ENCODE data around the gene TC2N.

TC2N gene

DNA sequence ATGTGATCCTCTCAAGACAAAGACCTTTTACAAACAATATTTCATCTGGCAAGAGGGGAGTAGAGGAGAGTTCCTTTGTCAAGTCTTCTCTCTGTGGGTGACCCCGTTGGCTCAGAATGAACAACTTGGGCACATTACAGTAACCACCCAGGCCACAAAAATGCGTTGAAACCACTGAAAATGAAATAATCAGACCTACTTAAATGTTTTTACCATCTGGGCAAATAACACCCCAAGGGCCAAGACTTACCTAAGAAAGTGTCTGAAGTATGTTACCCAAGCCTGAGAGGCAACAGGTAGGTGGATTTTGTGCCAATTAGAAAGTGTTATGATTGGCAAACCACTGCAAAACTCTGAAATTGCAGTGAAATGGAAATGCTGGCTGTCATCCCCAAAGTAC, 1.3 kb downstream of the TC2N start:
- H3K4me1 ChIP-seq (ENCODE audit: control insufficient read depth, insufficient read depth, low read length): no peaks in the 10 kb centered on the region
- H3K9me3 ChIP-seq (ENCODE audit: control insufficient read depth, insufficient read depth, low read length): no peaks in the 10 kb centered on the region
- no peaks in the 10 kb centered on the region for H3K27me3 ChIP-seq (ENCODE audit: control insufficient read depth, insufficient read depth, low read length)
- no peak overlapping the region for H3K9ac ChIP-seq (ENCODE audit: low read depth, low read length)
- H3K36me3 ChIP-seq (ENCODE audit: control insufficient read depth, insufficient read depth, low read length): no peaks in the 10 kb centered on the region
- no peak overlapping the region for H3K4me3 ChIP-seq (ENCODE audit: low read depth, low read length)
- no peak overlapping the region for H3K27ac ChIP-seq (ENCODE audit: low read depth, low read length)

DNA sequence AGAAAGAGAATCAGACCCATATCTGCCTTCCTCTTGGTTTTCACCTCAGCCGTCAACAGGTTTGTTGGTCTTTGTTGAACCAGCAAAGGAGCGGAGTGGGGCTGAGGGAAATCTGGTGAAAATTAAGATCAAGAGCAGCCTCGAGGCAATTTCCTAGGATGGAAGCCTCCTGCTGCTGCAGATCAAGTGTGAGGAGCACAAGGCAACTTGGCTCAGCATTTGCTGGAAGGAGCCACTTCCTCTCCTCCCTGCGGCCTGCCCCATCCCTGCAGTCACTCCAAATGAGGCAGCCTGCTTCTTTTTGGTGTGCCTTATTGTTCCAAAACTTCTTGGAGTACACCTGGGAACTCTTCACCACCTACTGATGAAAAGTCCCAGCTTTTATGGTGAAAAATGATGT, 4.9 kb downstream of the TC2N start:
- Histone ChIP-seq H3K9me3 (ENCODE audit: control insufficient read depth, insufficient read depth, low read length) (no peaks in the 10 kb centered on the region), H3K4me1 (ENCODE audit: control insufficient read depth, insufficient read depth, low read length) (peaks cover 9% of the 10 kb centered on the region), H3K9ac (ENCODE audit: low read depth, low read length) (no peak overlapping the region), H3K4me3 (ENCODE audit: low read depth, low read length) (no peak overlapping the region), H3K27me3 (ENCODE audit: control insufficient read depth, insufficient read depth, low read length) (no peaks in the 10 kb centered on the region), H3K36me3 (ENCODE audit: control insufficient read depth, insufficient read depth, low read length) (no peaks in the 10 kb centered on the region), H3K27ac (ENCODE audit: low read depth, low read length) (no peak overlapping the region)

GRCh38 chr14:91861091-91861490, 6.2 kb downstream of the TC2N start:
- Histone ChIP-seq H3K9me3 (ENCODE audit: control insufficient read depth, insufficient read depth, low read length) (no peaks in the 10 kb centered on the region), H3K27me3 (ENCODE audit: control insufficient read depth, insufficient read depth, low read length) (no peaks in the 10 kb centered on the region), H3K9ac (ENCODE audit: low read depth, low read length) (no peak overlapping the region), H3K36me3 (ENCODE audit: control insufficient read depth, insufficient read depth, low read length) (no peaks in the 10 kb centered on the region), H3K4me3 (ENCODE audit: low read depth, low read length) (no peak overlapping the region), H3K27ac (ENCODE audit: low read depth, low read length) (no peak overlapping the region), H3K4me1 (ENCODE audit: control insufficient read depth, insufficient read depth, low read length) (peaks cover 9% of the 10 kb centered on the region)

GRCh38 chr14:91860238-91860637, 7.1 kb downstream of the TC2N start:
- H3K9ac ChIP-seq (ENCODE audit: low read depth, low read length): no peak overlapping the region
- H3K36me3 ChIP-seq (ENCODE audit: control insufficient read depth, insufficient read depth, low read length): no peaks in the 10 kb centered on the region
- H3K27me3 ChIP-seq (ENCODE audit: control insufficient read depth, insufficient read depth, low read length): no peaks in the 10 kb centered on the region
- H3K27ac ChIP-seq (ENCODE audit: low read depth, low read length): no peak overlapping the region
- H3K4me1 ChIP-seq (ENCODE audit: control insufficient read depth, insufficient read depth, low read length): peaks cover 9% of the 10 kb centered on the region
- H3K4me3 ChIP-seq (ENCODE audit: low read depth, low read length): no peak overlapping the region
- H3K9me3 ChIP-seq (ENCODE audit: control insufficient read depth, insufficient read depth, low read length): no peaks in the 10 kb centered on the region

DNA sequence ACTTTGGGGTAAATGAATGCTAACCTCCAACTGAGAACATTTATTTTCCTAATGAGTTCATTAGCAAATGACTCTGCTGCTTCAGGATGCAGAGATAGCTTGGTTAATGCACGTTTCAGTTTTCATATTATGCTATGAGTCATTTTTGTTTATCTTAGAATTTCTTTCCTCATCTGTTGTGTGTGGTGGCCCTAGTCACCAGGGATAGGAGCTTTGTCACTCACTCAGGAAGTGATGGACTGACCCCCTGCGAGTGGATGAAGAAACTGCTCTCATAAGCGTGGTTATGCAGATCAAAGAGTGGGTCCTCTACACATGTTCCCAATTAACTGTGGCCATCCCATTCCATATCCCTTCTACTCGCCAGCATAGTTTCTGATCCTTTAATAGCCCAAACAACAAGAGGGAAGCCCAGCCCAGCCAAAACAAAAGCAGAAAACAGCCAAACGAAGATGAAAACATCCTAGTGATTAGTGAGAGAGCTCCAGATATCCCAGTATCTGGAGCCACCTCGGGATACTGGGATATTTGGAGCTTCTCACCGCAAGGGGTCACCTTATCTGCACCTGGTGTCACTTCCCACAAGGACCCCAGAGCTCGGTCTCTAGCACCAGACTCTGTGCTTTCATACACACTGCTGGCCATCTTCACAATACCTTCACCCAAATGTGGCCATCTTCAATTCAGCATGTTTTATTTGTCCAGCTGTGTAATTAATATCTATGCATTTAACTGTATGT, 8.6 kb downstream of the TC2N start:
- no peaks in the 10 kb centered on the region for H3K36me3 ChIP-seq (ENCODE audit: control insufficient read depth, insufficient read depth, low read length)
- no peak overlapping the region for H3K4me3 ChIP-seq (ENCODE audit: low read depth, low read length)
- H3K27ac ChIP-seq (ENCODE audit: low read depth, low read length): no peak overlapping the region
- H3K9me3 ChIP-seq (ENCODE audit: control insufficient read depth, insufficient read depth, low read length): no peaks in the 10 kb centered on the region
- H3K9ac ChIP-seq (ENCODE audit: low read depth, low read length): no peak overlapping the region
- no peaks in the 10 kb centered on the region for H3K27me3 ChIP-seq (ENCODE audit: control insufficient read depth, insufficient read depth, low read length)
- H3K4me1 ChIP-seq (ENCODE audit: control insufficient read depth, insufficient read depth, low read length): peaks cover 16% of the 10 kb centered on the region

GRCh38 chr14:91857614-91858013, 9.7 kb downstream of the TC2N start:
- Histone ChIP-seq H3K36me3 (ENCODE audit: control insufficient read depth, insufficient read depth, low read length) (no peaks in the 10 kb centered on the region), H3K9ac (ENCODE audit: low read depth, low read length) (no peak overlapping the region), H3K9me3 (ENCODE audit: control insufficient read depth, insufficient read depth, low read length) (no peaks in the 10 kb centered on the region), H3K27ac (ENCODE audit: low read depth, low read length) (no peak overlapping the region), H3K4me1 (ENCODE audit: control insufficient read depth, insufficient read depth, low read length) (peaks cover 16% of the 10 kb centered on the region), H3K27me3 (ENCODE audit: control insufficient read depth, insufficient read depth, low read length) (no peaks in the 10 kb centered on the region), H3K4me3 (ENCODE audit: low read depth, low read length) (no peak overlapping the region)

DNA sequence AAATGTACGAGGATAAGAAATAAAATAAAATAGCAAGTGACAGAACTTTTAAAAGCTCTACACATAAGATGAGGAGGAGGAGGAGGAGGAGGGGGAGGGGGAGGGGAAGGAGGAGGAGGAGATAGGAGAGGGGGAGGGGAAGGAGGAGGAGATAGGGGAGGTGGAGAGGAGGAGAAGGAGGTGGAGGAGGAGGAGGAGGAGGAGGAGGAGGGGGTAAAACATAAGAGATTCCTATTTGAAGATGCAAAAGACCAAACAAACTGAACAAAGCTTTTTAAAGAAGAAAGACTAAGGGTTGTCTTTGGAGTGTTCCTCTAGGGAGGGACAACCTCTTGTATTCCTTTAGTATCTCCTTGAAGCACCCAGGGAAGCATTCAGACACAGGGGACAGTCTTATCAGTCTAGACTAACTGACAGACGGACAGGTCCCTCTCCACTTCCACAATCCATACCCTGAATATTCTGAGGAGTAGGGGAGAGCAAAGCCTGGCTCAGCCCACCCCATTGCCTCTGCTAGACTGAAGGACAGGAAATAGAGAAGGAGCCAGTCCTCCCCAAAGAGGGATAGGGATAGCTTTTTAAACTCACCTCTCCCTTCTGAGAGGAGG, 12.9 kb downstream of the TC2N start:
- H3K4me1 ChIP-seq (ENCODE audit: control insufficient read depth, insufficient read depth, low read length): peaks cover 16% of the 10 kb centered on the region

GRCh38 chr14:91851563-91851962, 15.8 kb downstream of the TC2N start:
- Histone ChIP-seq H3K27ac (ENCODE audit: low read depth, low read length) (no peak overlapping the region), H3K4me1 (ENCODE audit: control insufficient read depth, insufficient read depth, low read length) (peaks cover 7% of the 10 kb centered on the region; the same call in 1 of the 2 replicates), H3K27me3 (ENCODE audit: control insufficient read depth, insufficient read depth, low read length) (no peaks in the 10 kb centered on the region), H3K9ac (ENCODE audit: low read depth, low read length) (no peak overlapping the region), H3K36me3 (ENCODE audit: control insufficient read depth, insufficient read depth, low read length) (no peaks in the 10 kb centered on the region), H3K9me3 (ENCODE audit: control insufficient read depth, insufficient read depth, low read length) (no peaks in the 10 kb centered on the region), H3K4me3 (ENCODE audit: low read depth, low read length) (no peak overlapping the region)

More for the DNA sequence above, 12.9 kb downstream of the TC2N start:
- no peak overlapping the region for H3K27ac ChIP-seq (ENCODE audit: low read depth, low read length)
- no peak overlapping the region for H3K9ac ChIP-seq (ENCODE audit: low read depth, low read length)
- no peaks in the 10 kb centered on the region for H3K9me3 ChIP-seq (ENCODE audit: control insufficient read depth, insufficient read depth, low read length)
- no peak overlapping the region for H3K4me3 ChIP-seq (ENCODE audit: low read depth, low read length)
- H3K27me3 ChIP-seq (ENCODE audit: control insufficient read depth, insufficient read depth, low read length): no peaks in the 10 kb centered on the region
- H3K36me3 ChIP-seq (ENCODE audit: control insufficient read depth, insufficient read depth, low read length): no peaks in the 10 kb centered on the region

DNA sequence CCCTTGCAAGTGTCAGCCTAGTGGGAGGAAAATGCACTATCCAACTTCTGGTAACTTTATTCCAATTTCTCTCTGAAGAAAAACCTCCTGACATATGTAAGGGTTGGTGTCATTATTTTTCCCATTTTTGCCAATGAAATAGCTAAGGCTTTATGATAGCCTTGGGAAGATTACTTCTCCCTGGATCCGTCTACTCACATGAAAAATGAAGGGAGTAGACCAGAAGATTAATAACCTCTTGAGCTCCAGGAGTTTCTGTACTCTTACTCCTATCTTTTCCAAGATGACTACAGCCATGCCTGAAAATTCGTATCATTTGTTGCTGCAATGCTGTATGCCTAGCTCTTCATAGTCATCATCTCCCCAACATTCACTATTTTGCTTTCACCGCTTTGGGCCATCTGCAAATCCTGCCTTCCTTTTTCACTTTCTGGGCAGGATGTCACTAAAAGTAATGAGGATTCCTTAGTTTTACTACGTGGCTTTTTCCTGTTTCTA, 18.8 kb downstream of the TC2N start:
- Histone ChIP-seq H3K4me1 (ENCODE audit: control insufficient read depth, insufficient read depth, low read length) (no peaks in the 10 kb centered on the region), H3K27me3 (ENCODE audit: control insufficient read depth, insufficient read depth, low read length) (no peaks in the 10 kb centered on the region), H3K27ac (ENCODE audit: low read depth, low read length) (no peak overlapping the region), H3K4me3 (ENCODE audit: low read depth, low read length) (no peak overlapping the region), H3K9ac (ENCODE audit: low read depth, low read length) (no peak overlapping the region), H3K36me3 (ENCODE audit: control insufficient read depth, insufficient read depth, low read length) (no peaks in the 10 kb centered on the region), H3K9me3 (ENCODE audit: control insufficient read depth, insufficient read depth, low read length) (no peaks in the 10 kb centered on the region)

- no peaks in the 10 kb centered on the region for H3K36me3 ChIP-seq (ENCODE audit: control insufficient read depth, insufficient read depth, low read length)
- no peaks in the 10 kb centered on the region for H3K9me3 ChIP-seq (ENCODE audit: control insufficient read depth, insufficient read depth, low read length)
- no peak overlapping the region for H3K27ac ChIP-seq (ENCODE audit: low read depth, low read length)
- H3K4me3 ChIP-seq (ENCODE audit: low read depth, low read length): no peak overlapping the region
- H3K4me1 ChIP-seq (ENCODE audit: control insufficient read depth, insufficient read depth, low read length): no peaks in the 10 kb centered on the region
- no peaks in the 10 kb centered on the region for H3K27me3 ChIP-seq (ENCODE audit: control insufficient read depth, insufficient read depth, low read length)
- H3K9ac ChIP-seq (ENCODE audit: low read depth, low read length): no peak overlapping the region
These were observed 19.6 kb downstream of the TC2N start for GRCh38 chr14:91847693-91848092.

DNA sequence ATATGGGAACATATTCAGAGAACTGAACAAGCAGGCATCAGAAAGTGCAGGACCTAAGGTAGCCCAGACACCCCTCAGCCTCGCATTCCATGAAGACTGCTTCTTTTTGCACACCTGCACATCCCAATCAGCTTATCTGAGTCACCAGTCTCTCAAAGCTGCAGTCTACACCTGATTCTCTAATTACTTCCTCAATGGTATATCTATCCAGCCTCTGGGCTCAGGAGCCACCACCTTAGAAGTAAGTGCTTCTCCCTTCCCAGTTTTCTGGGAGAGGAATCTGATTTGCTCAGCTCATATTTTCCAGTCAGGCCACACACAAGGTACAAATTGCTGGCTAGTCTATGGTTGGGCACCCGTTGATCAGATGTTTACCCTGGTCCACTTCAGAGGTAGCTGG, 21.7 kb downstream of the TC2N start:
- Histone ChIP-seq H3K9ac (ENCODE audit: low read depth, low read length) (no peak overlapping the region), H3K4me3 (ENCODE audit: low read depth, low read length) (no peak overlapping the region)

More for the DNA sequence above, 21.7 kb downstream of the TC2N start:
- H3K27ac ChIP-seq (ENCODE audit: low read depth, low read length): no peak overlapping the region
- no peaks in the 10 kb centered on the region for H3K9me3 ChIP-seq (ENCODE audit: control insufficient read depth, insufficient read depth, low read length)
- H3K36me3 ChIP-seq (ENCODE audit: control insufficient read depth, insufficient read depth, low read length): no peaks in the 10 kb centered on the region
- H3K27me3 ChIP-seq (ENCODE audit: control insufficient read depth, insufficient read depth, low read length): no peaks in the 10 kb centered on the region
- H3K4me1 ChIP-seq (ENCODE audit: control insufficient read depth, insufficient read depth, low read length): no peaks in the 10 kb centered on the region

All from HUES48 (cell line).